HepG2 (cell line): ENCODE results near the gene SRC. TPM values are rescaled to one million over a fixed set of nuclear protein-coding genes. Genes with fewer than 3 reads are reported as not detected.
A peak's percentile ranks its signal among the peaks of the same experiment; 100 is the strongest.

Source experiments
- AKAP8 ChIP-seq: sonication (generic); formaldehyde crosslinking; IDR thresholded peaks from 2 replicates; pipeline ENCODE4 v1.5.1; 2020; ENCODE audit warnings: mild to moderate bottlenecking, missing genetic modification reagents
- ATF4 ChIP-seq, 2 experiments: fragments of 450-650 bp in 1 of 2; sonication (generic) in 1 of 2; formaldehyde crosslinking; IDR thresholded peaks; 2 replicates each; pipeline versions ENCODE4 v1.5.0 to v1.8.0; 2020 to 2022; ENCODE audit warnings: mild to moderate bottlenecking in 1 of 2, missing genetic modification reagents in 1 of 2
- ZNF230 ChIP-seq: sonication (generic); formaldehyde crosslinking; IDR thresholded peaks from 2 replicates; pipeline ENCODE4 v1.4.0; 2020; ENCODE audit warnings: mild to moderate bottlenecking, missing genetic modification reagents
- ZNF788 ChIP-seq: sonication (generic); formaldehyde crosslinking; IDR thresholded peaks from 2 replicates; pipeline ENCODE4 v1.5.0; 2020; ENCODE audit warnings: mild to moderate bottlenecking, missing genetic modification reagents, borderline replicate concordance
- ZZZ3 ChIP-seq: sonication (generic); formaldehyde crosslinking; IDR thresholded peaks from 2 replicates; pipeline ENCODE4 v1.4.0; 2020; ENCODE audit warnings: missing genetic modification reagents, mild to moderate bottlenecking, borderline replicate concordance
- polyA plus RNA-seq, 8 experiments: library from polyadenylated mRNA; depleted of rRNA in 3 of 8; stranded (reverse) in 7 of 8; unstranded in 1 of 8; fragments of >200 nt; fragmentation: Illumina TruSeq in 4 of 8; extraction: Trizol in 4 of 8; gene quantifications; 2 replicates each; pipeline versions ENCODE4 v1.2.1 to v1.2.3, GENCODE V29; 2011 to 2016; ENCODE audit warnings: low read depth in 4 of 8, missing spikeins in 1 of 8, mixed read lengths in 1 of 8; ENCODE audit not compliant: insufficient read depth in 1 of 8
- total RNA-seq, 5 experiments: library from RNA; depleted of rRNA; stranded (reverse); fragments of >200 nt; fragmentation: Illumina TruSeq; extraction: Trizol; gene quantifications; 2 replicates each; pipeline ENCODE4 v1.2.3, GENCODE V29; 2016; ENCODE audit warnings: low read depth in 1 of 5
- TF ChIP-seq, protein P1 (sequence below), 2 experiments: fragments of 450-650 bp in 1 of 2; sonication (generic) in 1 of 2; formaldehyde crosslinking in 1 of 2; IDR thresholded peaks; 2 replicates each; pipeline versions ENCODE4 v1.6.1 to v1.8.0; 2016 to 2022; ENCODE audit warnings: antibody characterized with exemption in 1 of 2, mild to moderate bottlenecking in 1 of 2, missing genetic modification reagents in 1 of 2
- TF ChIP-seq, protein P2 (sequence below): sonication (generic); formaldehyde crosslinking; IDR thresholded peaks from 2 replicates; pipeline ENCODE4 v1.4.0; 2020; ENCODE audit warnings: missing genetic modification reagents
- TF ChIP-seq, protein P3 (sequence below): sonication (generic); formaldehyde crosslinking; IDR thresholded peaks from 2 replicates; pipeline ENCODE4 v1.8.0; 2022; ENCODE audit warnings: missing genetic modification reagents, mild to moderate bottlenecking, inconsistent platforms, borderline replicate concordance
- TF ChIP-seq, protein P4 (sequence below): sonication (generic); formaldehyde crosslinking; IDR thresholded peaks from 2 replicates; pipeline ENCODE4 v1.5.0; 2020; ENCODE audit warnings: mild to moderate bottlenecking, missing genetic modification reagents

Gene SRC
- total and polyA plus RNA-seq, 2 of the 13 experiments (the other 11 are each of a cell fraction or from before 2014, with no cell fraction given) = 54.7 to 192 TPM

DNA sequence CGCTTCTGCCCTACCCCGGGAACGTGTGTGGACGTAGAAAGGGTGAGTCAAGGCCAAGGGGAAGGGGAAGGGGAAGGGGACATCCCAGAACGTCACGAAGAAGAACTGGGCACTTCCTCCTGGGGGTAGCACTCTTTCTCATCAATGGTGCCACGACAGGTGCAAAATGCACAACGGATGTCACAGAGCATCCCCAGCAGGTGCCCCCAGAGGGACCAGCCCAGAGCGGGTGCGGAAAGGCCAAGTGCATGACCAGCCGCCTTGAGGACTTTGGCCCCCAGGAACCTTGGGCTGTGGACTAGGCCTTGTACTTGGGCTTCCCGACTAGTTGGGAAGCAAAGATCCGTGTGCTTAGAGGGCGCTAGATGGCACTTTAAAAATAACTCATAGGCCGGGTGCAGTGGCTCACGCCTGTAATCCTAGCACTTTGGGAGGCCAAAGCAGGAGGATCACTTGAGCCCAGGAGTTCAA, 12.1 kb upstream of the SRC start (continued):
- TF ChIP-seq, protein P1, sequence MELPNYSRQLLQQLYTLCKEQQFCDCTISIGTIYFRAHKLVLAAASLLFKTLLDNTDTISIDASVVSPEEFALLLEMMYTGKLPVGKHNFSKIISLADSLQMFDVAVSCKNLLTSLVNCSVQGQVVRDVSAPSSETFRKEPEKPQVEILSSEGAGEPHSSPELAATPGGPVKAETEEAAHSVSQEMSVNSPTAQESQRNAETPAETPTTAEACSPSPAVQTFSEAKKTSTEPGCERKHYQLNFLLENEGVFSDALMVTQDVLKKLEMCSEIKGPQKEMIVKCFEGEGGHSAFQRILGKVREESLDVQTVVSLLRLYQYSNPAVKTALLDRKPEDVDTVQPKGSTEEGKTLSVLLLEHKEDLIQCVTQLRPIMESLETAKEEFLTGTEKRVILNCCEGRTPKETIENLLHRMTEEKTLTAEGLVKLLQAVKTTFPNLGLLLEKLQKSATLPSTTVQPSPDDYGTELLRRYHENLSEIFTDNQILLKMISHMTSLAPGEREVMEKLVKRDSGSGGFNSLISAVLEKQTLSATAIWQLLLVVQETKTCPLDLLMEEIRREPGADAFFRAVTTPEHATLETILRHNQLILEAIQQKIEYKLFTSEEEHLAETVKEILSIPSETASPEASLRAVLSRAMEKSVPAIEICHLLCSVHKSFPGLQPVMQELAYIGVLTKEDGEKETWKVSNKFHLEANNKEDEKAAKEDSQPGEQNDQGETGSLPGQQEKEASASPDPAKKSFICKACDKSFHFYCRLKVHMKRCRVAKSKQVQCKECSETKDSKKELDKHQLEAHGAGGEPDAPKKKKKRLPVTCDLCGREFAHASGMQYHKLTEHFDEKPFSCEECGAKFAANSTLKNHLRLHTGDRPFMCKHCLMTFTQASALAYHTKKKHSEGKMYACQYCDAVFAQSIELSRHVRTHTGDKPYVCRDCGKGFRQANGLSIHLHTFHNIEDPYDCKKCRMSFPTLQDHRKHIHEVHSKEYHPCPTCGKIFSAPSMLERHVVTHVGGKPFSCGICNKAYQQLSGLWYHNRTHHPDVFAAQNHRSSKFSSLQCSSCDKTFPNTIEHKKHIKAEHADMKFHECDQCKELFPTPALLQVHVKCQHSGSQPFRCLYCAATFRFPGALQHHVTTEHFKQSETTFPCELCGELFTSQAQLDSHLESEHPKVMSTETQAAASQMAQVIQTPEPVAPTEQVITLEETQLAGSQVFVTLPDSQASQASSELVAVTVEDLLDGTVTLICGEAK (IDR thresholded peaks at IDR 0.05) = no peak
- TF ChIP-seq, protein P1 (CRISPR knock-in tag; IDR thresholded peaks at IDR 0.05) = no peak
- TF ChIP-seq ZNF788 (CRISPR knock-in tag) = 0 out of 2 replicates have a peak, but pooled peaks have one; percentile 12
- TF ChIP-seq, protein P2, sequence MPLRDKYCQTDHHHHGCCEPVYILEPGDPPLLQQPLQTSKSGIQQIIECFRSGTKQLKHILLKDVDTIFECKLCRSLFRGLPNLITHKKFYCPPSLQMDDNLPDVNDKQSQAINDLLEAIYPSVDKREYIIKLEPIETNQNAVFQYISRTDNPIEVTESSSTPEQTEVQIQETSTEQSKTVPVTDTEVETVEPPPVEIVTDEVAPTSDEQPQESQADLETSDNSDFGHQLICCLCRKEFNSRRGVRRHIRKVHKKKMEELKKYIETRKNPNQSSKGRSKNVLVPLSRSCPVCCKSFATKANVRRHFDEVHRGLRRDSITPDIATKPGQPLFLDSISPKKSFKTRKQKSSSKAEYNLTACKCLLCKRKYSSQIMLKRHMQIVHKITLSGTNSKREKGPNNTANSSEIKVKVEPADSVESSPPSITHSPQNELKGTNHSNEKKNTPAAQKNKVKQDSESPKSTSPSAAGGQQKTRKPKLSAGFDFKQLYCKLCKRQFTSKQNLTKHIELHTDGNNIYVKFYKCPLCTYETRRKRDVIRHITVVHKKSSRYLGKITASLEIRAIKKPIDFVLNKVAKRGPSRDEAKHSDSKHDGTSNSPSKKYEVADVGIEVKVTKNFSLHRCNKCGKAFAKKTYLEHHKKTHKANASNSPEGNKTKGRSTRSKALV (CRISPR knock-in tag) = no peak
- TF ChIP-seq AKAP8 (CRISPR knock-in tag) = 0 out of 2 replicates have a peak, but pooled peaks have one; percentile 55
- TF ChIP-seq ZNF230 (CRISPR knock-in tag) = no peak
- TF ChIP-seq, protein P3, sequence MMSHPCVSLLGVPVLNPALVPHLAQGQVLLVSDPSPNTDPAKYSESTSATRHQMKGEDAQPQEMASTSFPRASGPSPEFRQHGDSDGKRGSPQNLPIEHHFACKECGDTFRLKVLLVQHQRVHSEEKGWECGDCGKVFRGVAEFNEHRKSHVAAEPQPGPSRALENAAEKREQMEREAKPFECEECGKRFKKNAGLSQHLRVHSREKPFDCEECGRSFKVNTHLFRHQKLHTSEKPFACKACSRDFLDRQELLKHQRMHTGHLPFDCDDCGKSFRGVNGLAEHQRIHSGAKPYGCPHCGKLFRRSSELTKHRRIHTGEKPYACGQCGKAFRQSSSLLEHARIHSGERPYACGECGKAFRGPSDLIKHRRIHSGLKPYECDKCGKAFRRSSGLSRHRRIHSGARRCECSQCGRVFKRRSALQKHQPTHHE = no peak
- TF ChIP-seq, protein P4, sequence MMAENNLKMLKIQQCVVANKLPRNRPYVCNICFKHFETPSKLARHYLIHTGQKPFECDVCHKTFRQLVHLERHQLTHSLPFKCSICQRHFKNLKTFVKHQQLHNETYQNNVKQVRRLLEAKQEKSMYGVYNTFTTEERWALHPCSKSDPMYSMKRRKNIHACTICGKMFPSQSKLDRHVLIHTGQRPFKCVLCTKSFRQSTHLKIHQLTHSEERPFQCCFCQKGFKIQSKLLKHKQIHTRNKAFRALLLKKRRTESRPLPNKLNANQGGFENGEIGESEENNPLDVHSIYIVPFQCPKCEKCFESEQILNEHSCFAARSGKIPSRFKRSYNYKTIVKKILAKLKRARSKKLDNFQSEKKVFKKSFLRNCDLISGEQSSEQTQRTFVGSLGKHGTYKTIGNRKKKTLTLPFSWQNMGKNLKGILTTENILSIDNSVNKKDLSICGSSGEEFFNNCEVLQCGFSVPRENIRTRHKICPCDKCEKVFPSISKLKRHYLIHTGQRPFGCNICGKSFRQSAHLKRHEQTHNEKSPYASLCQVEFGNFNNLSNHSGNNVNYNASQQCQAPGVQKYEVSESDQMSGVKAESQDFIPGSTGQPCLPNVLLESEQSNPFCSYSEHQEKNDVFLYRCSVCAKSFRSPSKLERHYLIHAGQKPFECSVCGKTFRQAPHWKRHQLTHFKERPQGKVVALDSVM = peak; percentile 76; the same call in 1 of the 2 replicates
- TF ChIP-seq ATF4 (CRISPR knock-in tag; IDR thresholded peaks at IDR 0.05) = no peak
- TF ChIP-seq ZZZ3 (CRISPR knock-in tag) = no peak
